Measurements from ENCODE around the gene ZNF618. TPM values are rescaled to one million over a fixed set of nuclear protein-coding genes. Genes with fewer than 3 reads are reported as not detected.

The ZNF618 gene
- total RNA-seq, 1 experiment from 2014 or later = 4.2 TPM

DNA sequence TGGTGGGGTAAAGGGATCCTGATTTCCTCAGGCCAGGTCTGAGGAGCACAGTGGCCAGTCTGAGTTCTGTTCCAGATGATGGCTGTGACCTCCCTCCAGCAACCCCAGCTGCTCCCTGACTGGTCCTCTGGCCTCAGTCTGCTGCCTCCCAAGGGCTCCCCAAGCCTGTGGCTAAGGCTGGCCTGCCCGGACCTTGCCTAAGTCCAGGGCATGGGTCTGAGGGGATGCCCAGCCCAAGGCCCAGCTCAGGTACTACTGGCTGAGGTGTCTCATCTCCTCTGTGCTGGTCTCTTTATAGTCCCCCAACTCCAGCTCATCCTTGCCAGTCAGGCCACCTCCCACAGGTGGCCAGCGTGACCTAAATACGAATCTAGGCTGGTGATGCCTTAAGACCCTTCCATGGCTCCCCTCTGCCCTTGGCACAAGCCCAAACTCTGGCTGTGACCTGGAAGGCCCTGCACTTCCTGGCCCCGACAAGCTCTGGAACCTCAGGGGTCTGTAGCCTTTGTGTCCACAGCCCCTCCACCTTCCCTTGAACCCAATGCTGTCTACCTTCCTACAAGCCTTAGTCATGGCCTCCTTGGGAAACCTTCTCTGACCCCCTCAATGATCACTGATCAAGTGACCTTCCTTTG is 213.2 kb downstream of the ZNF618 start:
- Histone ChIP-seq H3K36me3 (ENCODE audit: low read depth, low read length) (no peaks in the 10 kb centered on the region), H3K27me3 (ENCODE audit: low read length) (no peaks in the 10 kb centered on the region), H3K79me2 (ENCODE audit: low read length) (no peaks in the 10 kb centered on the region), H3K9me3 (ENCODE audit: low read length) (no peaks in the 10 kb centered on the region), H3K27ac (ENCODE audit: low read length) (no peak overlapping the region), H3K4me1 (ENCODE audit: insufficient read depth, low read length) (no peaks in the 10 kb centered on the region; the same call in 1 of the 2 replicates), H3K9me2 (replicated peaks; ENCODE audit: low read length) (no peaks in the 10 kb centered on the region), H3K9ac (ENCODE audit: low read length) (no peak overlapping the region), H3K4me2 (ENCODE audit: low read length) (no peak overlapping the region), H3K4me3 (ENCODE audit: low read length) (no peak overlapping the region), H2AFZ (ENCODE audit: low read length) (no peak overlapping the region), H3F3A (ENCODE audit: low read length, unreplicated experiment) (no peaks in the 10 kb centered on the region), H4K20me1 (ENCODE audit: low read length) (no peaks in the 10 kb centered on the region)
- ChIA-PET CTCF (no interaction called here), POLR2A (ENCODE audit: unreplicated experiment) (no interaction called here)
- BruUV-seq (replicated peaks) = no TSS peak
- no peak for DNase-seq
- no peak for ATAC-seq
- TF ChIP-seq EZH2phosphoT487 (IDR thresholded peaks at IDR 0.05; ENCODE audit: borderline replicate concordance, low read length) (no peak), EZH2 (IDR thresholded peaks at IDR 0.05; ENCODE audit: low read length, unreplicated experiment) (no peak)
- TF ChIP-seq, protein P1, sequence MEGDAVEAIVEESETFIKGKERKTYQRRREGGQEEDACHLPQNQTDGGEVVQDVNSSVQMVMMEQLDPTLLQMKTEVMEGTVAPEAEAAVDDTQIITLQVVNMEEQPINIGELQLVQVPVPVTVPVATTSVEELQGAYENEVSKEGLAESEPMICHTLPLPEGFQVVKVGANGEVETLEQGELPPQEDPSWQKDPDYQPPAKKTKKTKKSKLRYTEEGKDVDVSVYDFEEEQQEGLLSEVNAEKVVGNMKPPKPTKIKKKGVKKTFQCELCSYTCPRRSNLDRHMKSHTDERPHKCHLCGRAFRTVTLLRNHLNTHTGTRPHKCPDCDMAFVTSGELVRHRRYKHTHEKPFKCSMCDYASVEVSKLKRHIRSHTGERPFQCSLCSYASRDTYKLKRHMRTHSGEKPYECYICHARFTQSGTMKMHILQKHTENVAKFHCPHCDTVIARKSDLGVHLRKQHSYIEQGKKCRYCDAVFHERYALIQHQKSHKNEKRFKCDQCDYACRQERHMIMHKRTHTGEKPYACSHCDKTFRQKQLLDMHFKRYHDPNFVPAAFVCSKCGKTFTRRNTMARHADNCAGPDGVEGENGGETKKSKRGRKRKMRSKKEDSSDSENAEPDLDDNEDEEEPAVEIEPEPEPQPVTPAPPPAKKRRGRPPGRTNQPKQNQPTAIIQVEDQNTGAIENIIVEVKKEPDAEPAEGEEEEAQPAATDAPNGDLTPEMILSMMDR (conservative IDR thresholded peaks at IDR 0.05; ENCODE audit: low read depth, low read length) = no peak
- intact Hi-C loops (cut with micrococcal nuclease) = no loop called here

DNA sequence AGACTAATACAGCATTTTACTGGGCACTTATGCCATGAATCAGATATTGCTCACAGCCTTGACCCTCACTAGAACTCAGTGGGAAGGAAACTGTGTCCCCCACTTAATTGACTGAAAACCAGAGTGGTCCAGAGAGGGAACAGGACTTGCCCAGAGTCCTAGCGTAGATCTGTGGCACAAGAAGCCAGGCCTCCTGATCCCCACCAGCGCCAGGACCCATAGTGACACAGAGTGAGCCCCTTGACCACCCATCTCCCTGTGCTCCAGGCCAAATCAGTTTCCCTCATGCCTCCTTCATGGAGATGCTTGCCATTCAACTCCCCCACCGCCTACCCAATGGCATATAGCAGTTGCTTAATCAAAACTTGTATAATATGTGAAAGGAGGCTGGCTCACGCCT is 214.7 kb downstream of the ZNF618 start:
- no peak for DNase-seq
- H4K20me1 ChIP-seq (ENCODE audit: low read length) = no peaks in the 10 kb centered on the region
- BruUV-seq (replicated peaks) = no TSS peak
- intact Hi-C loops (cut with micrococcal nuclease) = no loop called here
- H3K27ac ChIP-seq (ENCODE audit: low read length) = no peak overlapping the region
- no peak overlapping the region for H3K9ac ChIP-seq (ENCODE audit: low read length)
- ATAC-seq = no peak
- no peaks in the 10 kb centered on the region for H3K36me3 ChIP-seq (ENCODE audit: low read depth, low read length)
- TF ChIP-seq EZH2phosphoT487 (IDR thresholded peaks at IDR 0.05; ENCODE audit: borderline replicate concordance, low read length) (no peak), EZH2 (IDR thresholded peaks at IDR 0.05; ENCODE audit: low read length, unreplicated experiment) (no peak)
- TF ChIP-seq, protein P1 (conservative IDR thresholded peaks at IDR 0.05; ENCODE audit: low read depth, low read length) = no peak
- no peaks in the 10 kb centered on the region for H3K79me2 ChIP-seq (ENCODE audit: low read length)
- ChIA-PET POLR2A (ENCODE audit: unreplicated experiment) (no interaction called here), CTCF (no interaction called here)
- H3K4me1 ChIP-seq (ENCODE audit: insufficient read depth, low read length) = no peaks in the 10 kb centered on the region; the same call in 1 of the 2 replicates
- no peaks in the 10 kb centered on the region for H3F3A ChIP-seq (ENCODE audit: low read length, unreplicated experiment)
- no peaks in the 10 kb centered on the region for H3K27me3 ChIP-seq (ENCODE audit: low read length)
- H3K4me2 ChIP-seq (ENCODE audit: low read length) = no peak overlapping the region
- no peak overlapping the region for H2AFZ ChIP-seq (ENCODE audit: low read length)
- H3K4me3 ChIP-seq (ENCODE audit: low read length) = no peak overlapping the region
- H3K9me3 ChIP-seq (ENCODE audit: low read length) = no peaks in the 10 kb centered on the region
- no peaks in the 10 kb centered on the region for H3K9me2 ChIP-seq (replicated peaks; ENCODE audit: low read length)

DNA sequence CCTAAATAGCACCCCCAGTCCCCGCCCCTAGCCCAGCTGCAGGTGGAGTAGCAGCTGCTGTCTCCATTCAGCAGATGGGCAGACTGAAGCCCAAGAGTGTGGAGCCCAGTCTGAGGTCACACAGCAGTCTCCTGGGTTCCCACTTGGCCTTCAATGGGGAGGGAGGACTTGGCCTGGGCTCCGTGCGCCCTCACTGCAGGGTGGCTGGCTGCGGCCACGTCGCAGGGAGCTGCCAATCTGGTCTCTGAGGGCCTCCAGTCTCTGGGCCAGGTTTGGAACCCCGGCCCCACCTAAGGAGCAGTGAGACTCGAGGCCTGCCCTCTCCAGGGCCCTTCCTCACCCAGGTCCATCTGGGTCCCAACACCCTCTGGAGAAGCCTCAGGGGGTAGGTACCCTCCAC is 215.6 kb downstream of the ZNF618 start:
- no peaks in the 10 kb centered on the region for H3K79me2 ChIP-seq (ENCODE audit: low read length)
- DNase-seq = no peak
- H3K36me3 ChIP-seq (ENCODE audit: low read depth, low read length) = no peaks in the 10 kb centered on the region
- H3K9me3 ChIP-seq (ENCODE audit: low read length) = no peaks in the 10 kb centered on the region
- no peak overlapping the region for H3K9ac ChIP-seq (ENCODE audit: low read length)
- intact Hi-C loops (cut with micrococcal nuclease) = no loop called here
- H3K27ac ChIP-seq (ENCODE audit: low read length) = no peak overlapping the region
- no peaks in the 10 kb centered on the region for H3K4me1 ChIP-seq (ENCODE audit: insufficient read depth, low read length)
- ATAC-seq = no peak
- H3K9me2 ChIP-seq (replicated peaks; ENCODE audit: low read length) = no peaks in the 10 kb centered on the region
- no peak overlapping the region for H3K4me3 ChIP-seq (ENCODE audit: low read length)
- no peak overlapping the region for H2AFZ ChIP-seq (ENCODE audit: low read length)
- POLR2A ChIA-PET (ENCODE audit: unreplicated experiment) = no interaction called here
- CTCF ChIA-PET = no interaction called here
- H3K4me2 ChIP-seq (ENCODE audit: low read length) = no peak overlapping the region
- H4K20me1 ChIP-seq (ENCODE audit: low read length) = no peaks in the 10 kb centered on the region
- H3K27me3 ChIP-seq (ENCODE audit: low read length) = no peaks in the 10 kb centered on the region
- H3F3A ChIP-seq (ENCODE audit: low read length, unreplicated experiment) = no peaks in the 10 kb centered on the region
- TF ChIP-seq EZH2 (IDR thresholded peaks at IDR 0.05; ENCODE audit: low read length, unreplicated experiment) = no peak
- TF ChIP-seq EZH2phosphoT487 (IDR thresholded peaks at IDR 0.05; ENCODE audit: borderline replicate concordance, low read length) = no peak
- TF ChIP-seq, protein P1 (conservative IDR thresholded peaks at IDR 0.05; ENCODE audit: low read depth, low read length) = no peak
- BruUV-seq (replicated peaks) = no TSS peak

All from PC-3 (cell line).